SK-N-SH treated with all-trans-retinoic acid at 6 μM for 48 hours (cell line): ENCODE data around the gene PRM3.

Source experiments
- PATZ1 ChIP-seq: fragments of 250-450 bp; sonication (Bioruptor Pico); IDR thresholded peaks from 2 replicates; pipeline ENCODE4 v1.8.0; 2020; ENCODE audit warnings: mild to moderate bottlenecking, moderate library complexity, borderline replicate concordance
- ZFP3 ChIP-seq: fragments of 250-450 bp; sonication (Bioruptor Pico); IDR thresholded peaks from 2 replicates; pipeline ENCODE4 v1.5.0; 2020; ENCODE audit warnings: mild to moderate bottlenecking, moderate library complexity
- ZNF70 ChIP-seq: fragments of 450-650 bp; formaldehyde crosslinking; IDR thresholded peaks from 2 replicates; pipeline ENCODE4 v1.5.0; 2020; ENCODE audit warnings: mild to moderate bottlenecking, moderate library complexity

GRCh38 chr16:11245988-11246387, 27.4 kb downstream of the PRM3 start:
- no peak for TF ChIP-seq ZNF70 (CRISPR knock-in tag)
- no peak for TF ChIP-seq PATZ1
- TF ChIP-seq ZFP3 (CRISPR knock-in tag) = no peak
